SJSA1 (cell line): ENCODE measurements around the gene KLC4. TPM values are rescaled to one million over a fixed set of nuclear protein-coding genes. Genes with fewer than 3 reads are reported as not detected.

Experiments
- DNase-seq, 2 experiments: peaks; one replicate each; pipeline ENCODE4 v3.0.0-alpha.2; 2015 to 2020; ENCODE audit warnings: low spot score in 2 of 2, low read depth in 1 of 2
- H3K27ac ChIP-seq: fragments of 250-450 bp; sonication (Bioruptor Pico); 2 replicates; pipeline ENCODE4 v1.5.1; 2020; ENCODE audit warnings: mild to moderate bottlenecking, moderate library complexity
- H3K27me3 ChIP-seq: fragments of 250-450 bp; sonication (Bioruptor Pico); replicated peaks from 2 replicates; pipeline ENCODE4 v1.5.1; 2020; ENCODE audit warnings: mild to moderate bottlenecking, moderate library complexity
- H3K36me3 ChIP-seq: fragments of 250-450 bp; sonication (Bioruptor Pico); 2 replicates; pipeline ENCODE4 v1.5.1; 2020; ENCODE audit warnings: mild to moderate bottlenecking
- H3K4me1 ChIP-seq: fragments of 250-450 bp; sonication (Bioruptor Pico); replicated peaks from 2 replicates; pipeline ENCODE4 v1.6.1; 2021; ENCODE audit warnings: mild to moderate bottlenecking
- H3K4me3 ChIP-seq: fragments of 250-450 bp; sonication (Bioruptor Pico); 2 replicates; pipeline ENCODE4 v1.5.1; 2020; ENCODE audit warnings: mild to moderate bottlenecking
- H3K9me3 ChIP-seq: fragments of 250-450 bp; sonication (Bioruptor Pico); replicated peaks from 2 replicates; pipeline ENCODE4 v1.5.1; 2020; ENCODE audit warnings: mild to moderate bottlenecking
- total RNA-seq: library from RNA; depleted of rRNA; stranded (reverse); fragments of >200 nt; shearing (Covaris generic); gene quantifications from 2 replicates; pipeline ENCODE4 v1.2.3, GENCODE V29; 2014; rRNA removed

Gene KLC4
- total RNA-seq, 1 experiment from 2014 or later, result 10.5 TPM

DNA sequence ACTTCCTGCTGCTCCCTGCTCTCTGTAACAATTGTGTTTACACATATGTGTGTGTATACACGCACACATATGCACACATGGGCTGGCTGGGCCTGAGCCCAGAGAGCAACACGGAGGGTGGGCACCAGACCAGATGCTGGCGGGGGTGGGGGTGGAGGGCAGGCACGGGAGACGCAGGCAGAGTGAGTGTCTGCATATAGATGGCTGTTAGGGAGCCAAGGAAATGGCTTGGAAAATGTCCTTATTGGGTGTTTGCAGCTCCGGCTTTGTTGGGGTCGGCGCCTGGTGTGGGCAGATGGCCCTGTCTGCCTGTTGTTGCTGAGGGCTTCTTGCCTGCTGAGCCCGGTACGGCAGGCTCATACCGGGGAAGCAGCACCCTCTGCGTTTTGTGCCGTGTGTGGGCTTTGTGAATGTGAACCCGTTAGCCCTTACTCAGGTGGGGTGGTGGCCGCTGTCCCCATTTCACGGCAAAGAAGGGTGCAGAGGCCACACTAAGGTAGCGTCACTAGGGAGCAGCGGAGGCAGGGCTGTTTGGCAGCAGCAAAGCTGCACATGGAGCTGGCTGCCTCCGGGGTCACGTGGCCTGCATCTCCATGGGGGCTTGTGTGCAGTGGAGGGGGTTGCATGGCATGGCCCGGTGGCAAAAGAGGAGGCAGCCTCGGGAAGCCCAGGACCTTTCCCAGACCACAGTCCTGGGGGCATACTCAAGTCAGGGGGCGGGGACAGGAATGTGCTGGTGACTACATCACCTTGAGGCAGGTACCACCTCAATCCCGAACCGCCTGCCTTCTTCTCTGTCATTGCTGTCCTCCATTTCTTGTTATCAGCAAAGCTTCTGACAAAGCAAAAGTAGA lies 64.3 kb downstream of the KLC4 start:
- no peak for DNase-seq
- no peaks in the 10 kb centered on the region for H3K27me3 ChIP-seq
- H3K27ac ChIP-seq, result peak overlapping the region; percentile 40; the same call in 1 of the 2 replicates
- no peaks in the 10 kb centered on the region for H3K36me3 ChIP-seq
- no peaks in the 10 kb centered on the region for H3K9me3 ChIP-seq
- no peak overlapping the region for H3K4me3 ChIP-seq
- H3K4me1 ChIP-seq, result peaks cover 40% of the 10 kb centered on the region

DNA sequence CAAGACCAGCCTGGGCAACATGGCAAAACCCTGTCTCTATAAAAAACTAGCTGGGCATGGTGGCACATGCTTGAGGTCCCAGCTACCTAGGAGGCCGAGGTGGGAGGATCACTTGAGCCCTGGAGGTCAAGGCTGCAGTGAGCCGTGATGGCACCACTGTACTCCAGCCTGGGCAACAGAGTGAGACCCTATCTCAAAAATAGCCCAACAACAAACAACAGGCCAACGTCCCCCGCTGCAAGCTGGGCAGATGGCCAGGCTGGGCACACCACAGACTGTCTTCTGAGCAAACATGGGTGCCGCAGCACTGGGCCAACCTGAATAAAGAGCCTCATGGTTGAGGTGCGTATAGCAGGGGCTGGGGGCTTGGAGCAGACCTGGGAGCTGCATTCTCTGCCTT lies 65.0 kb downstream of the KLC4 start:
- no peak for DNase-seq
- Histone ChIP-seq H3K27me3 (no peaks in the 10 kb centered on the region), H3K27ac (no peak overlapping the region), H3K4me3 (no peak overlapping the region), H3K9me3 (no peaks in the 10 kb centered on the region), H3K36me3 (no peaks in the 10 kb centered on the region), H3K4me1 (peaks cover 40% of the 10 kb centered on the region)

Other genes starting within 250 kb of the KLC4 start
- 90.0 and 114 TPM in 2 replicates for gene RPL7L1, start 180.0 kb upstream of the KLC4 start, total RNA-seq
- not detected in 2 replicates for gene PTCRA, start 143.6 kb upstream of the KLC4 start, total RNA-seq
- 34.3 and 55.2 TPM in 2 replicates for gene CNPY3, start 130.2 kb upstream of the KLC4 start, total RNA-seq
- gene GNMT, start 98.9 kb upstream of the KLC4 start, total RNA-seq, result 0.58 TPM in 1 of 2 replicates, not detected in the other
- gene PEX6, start 80.5 kb upstream of the KLC4 start, total RNA-seq, result 25.1 and 30.0 TPM in 2 replicates
- 63.4 and 78.4 TPM in 2 replicates for gene PPP2R5D, start 75.1 kb upstream of the KLC4 start, total RNA-seq
- 118 and 134 TPM in 2 replicates for gene MEA1, start 45.7 kb upstream of the KLC4 start, total RNA-seq
- gene KLHDC3, start 45.4 kb upstream of the KLC4 start, total RNA-seq, result 109 and 118 TPM in 2 replicates
- 143 and 184 TPM in 2 replicates for gene RRP36, start 38.0 kb upstream of the KLC4 start, total RNA-seq
- gene CUL7, start 5.8 kb upstream of the KLC4 start, total RNA-seq, result 13.7 and 18.8 TPM in 2 replicates
- gene MRPL2, start 197 bp upstream of the KLC4 start, total RNA-seq, result 24.6 and 34.3 TPM in 2 replicates
- gene PTK7, start 16.7 kb downstream of the KLC4 start, total RNA-seq, result 60.6 and 87.0 TPM in 2 replicates
- gene SRF, start 111.6 kb downstream of the KLC4 start, total RNA-seq, result 37.8 and 47.8 TPM in 2 replicates
- 8.3 and 15.7 TPM in 2 replicates for gene CUL9, start 122.6 kb downstream of the KLC4 start, total RNA-seq
- 35.7 and 71.5 TPM in 2 replicates for gene DNPH1, start 169.8 kb downstream of the KLC4 start, total RNA-seq
- not detected in 2 replicates for gene TTBK1, start 183.8 kb downstream of the KLC4 start, total RNA-seq
- not detected in 2 replicates for gene SLC22A7, start 238.6 kb downstream of the KLC4 start, total RNA-seq
- not detected in 2 replicates for gene CRIP3, start 249.2 kb downstream of the KLC4 start, total RNA-seq